SK-N-SH treated with all-trans-retinoic acid at 6 μM for 48 hours (cell line): ENCODE results near the gene SLPI.
A peak's percentile ranks its signal among the peaks of the same experiment; 100 is the strongest.

Experiments used
- ATAC-seq: fragments of 200-7000 bp; cut with Tn5 transposase; 3 replicates; pipeline ENCODE4 v1.9.1; 2020; ENCODE audit warnings: mild to moderate bottlenecking, moderate library complexity
- ARNTL ChIP-seq: fragments of 450-650 bp; formaldehyde crosslinking; IDR thresholded peaks from 2 replicates; pipeline ENCODE4 v1.5.0; 2020; ENCODE audit warnings: low read depth, mild to moderate bottlenecking, moderate library complexity, borderline replicate concordance
- BACH2 ChIP-seq: fragments of 250-450 bp; sonication (Bioruptor Pico); IDR thresholded peaks from 2 replicates; pipeline ENCODE4 v1.9.0; 2021; ENCODE audit warnings: mild to moderate bottlenecking, borderline replicate concordance
- CSDC2 ChIP-seq: fragments of 250-450 bp; sonication (Bioruptor Pico); IDR thresholded peaks from 2 replicates; pipeline ENCODE4 v1.5.0; 2020; ENCODE audit warnings: mild to moderate bottlenecking, moderate library complexity
- ESRRG ChIP-seq: fragments of 250-450 bp; sonication (Bioruptor Pico); IDR thresholded peaks from 2 replicates; pipeline ENCODE4 v1.6.1; 2021; ENCODE audit warnings: mild to moderate bottlenecking
- GLIS3 ChIP-seq: fragments of 250-450 bp; sonication (Bioruptor Pico); IDR thresholded peaks from 2 replicates; pipeline ENCODE4 v1.5.0; 2020; ENCODE audit warnings: mild to moderate bottlenecking, moderate library complexity
- ISL1 ChIP-seq: fragments of 250-450 bp; sonication (Bioruptor Pico); IDR thresholded peaks from 2 replicates; pipeline ENCODE4 v2.1.2; 2022; ENCODE audit warnings: mild to moderate bottlenecking, moderate library complexity
- PPARA ChIP-seq: fragments of 250-450 bp; sonication (Bioruptor Pico); IDR thresholded peaks from 2 replicates; pipeline ENCODE4 v1.5.0; 2020; ENCODE audit warnings: mild to moderate bottlenecking, borderline replicate concordance
- RARB ChIP-seq: fragments of 250-450 bp; sonication (Bioruptor Pico); IDR thresholded peaks from 2 replicates; pipeline ENCODE4 v1.8.0; 2021; ENCODE audit warnings: mild to moderate bottlenecking, moderate library complexity
- SNAI2 ChIP-seq: fragments of 250-450 bp; sonication (Bioruptor Pico); IDR thresholded peaks from 2 replicates; pipeline ENCODE4 v1.5.0; 2020; ENCODE audit warnings: mild to moderate bottlenecking, moderate library complexity
- TCF4 ChIP-seq: fragments of 250-450 bp; sonication (Bioruptor Pico); IDR thresholded peaks from 2 replicates; pipeline ENCODE4 v1.8.0; 2021; ENCODE audit warnings: mild to moderate bottlenecking, moderate library complexity, borderline replicate concordance
- TOX ChIP-seq: fragments of 250-450 bp; sonication (Bioruptor Pico); IDR thresholded peaks from 2 replicates; pipeline ENCODE4 v1.8.0; 2021; ENCODE audit warnings: mild to moderate bottlenecking, moderate library complexity, borderline replicate concordance
- ZC3H10 ChIP-seq: fragments of 250-450 bp; sonication (Bioruptor Pico); IDR thresholded peaks from 2 replicates; pipeline ENCODE4 v1.5.1; 2021; ENCODE audit warnings: mild to moderate bottlenecking, moderate library complexity
- ZFP3 ChIP-seq: fragments of 250-450 bp; sonication (Bioruptor Pico); IDR thresholded peaks from 2 replicates; pipeline ENCODE4 v1.5.0; 2020; ENCODE audit warnings: mild to moderate bottlenecking, moderate library complexity
- ZFP30 ChIP-seq: fragments of 450-650 bp; formaldehyde crosslinking; IDR thresholded peaks from 2 replicates; pipeline ENCODE4 v1.5.0; 2022; ENCODE audit warnings: mild to moderate bottlenecking, moderate library complexity
- ZNF565 ChIP-seq: fragments of 450-650 bp; formaldehyde crosslinking; conservative IDR thresholded peaks from 2 replicates; pipeline ENCODE4 v1.5.0; 2020; ENCODE audit warnings: low read depth, mild to moderate bottlenecking, moderate library complexity
- ZNF70 ChIP-seq: fragments of 450-650 bp; formaldehyde crosslinking; IDR thresholded peaks from 2 replicates; pipeline ENCODE4 v1.5.0; 2020; ENCODE audit warnings: mild to moderate bottlenecking, moderate library complexity
- ZNF8 ChIP-seq: fragments of 450-650 bp; formaldehyde crosslinking; IDR thresholded peaks from 2 replicates; pipeline ENCODE4 v1.5.0; 2020; ENCODE audit warnings: mild to moderate bottlenecking, moderate library complexity
- TF ChIP-seq, protein P1 (sequence below): fragments of 250-450 bp; sonication (Bioruptor Pico); IDR thresholded peaks from 2 replicates; pipeline ENCODE4 v1.5.1; 2020; ENCODE audit warnings: low read depth, mild to moderate bottlenecking, moderate library complexity
- TF ChIP-seq, protein P2 (sequence below): fragments of 250-450 bp; sonication (Bioruptor Pico); IDR thresholded peaks from 2 replicates; pipeline ENCODE4 v1.8.0; 2021; ENCODE audit warnings: low read depth, mild to moderate bottlenecking, moderate library complexity, borderline replicate concordance
- TF ChIP-seq, protein P3 (sequence below): fragments of 250-450 bp; sonication (Bioruptor Pico); IDR thresholded peaks from 2 replicates; pipeline ENCODE4 v1.8.0; 2020; ENCODE audit warnings: mild to moderate bottlenecking, moderate library complexity, borderline replicate concordance
- TF ChIP-seq, protein P4 (sequence below): fragments of 250-450 bp; sonication (Bioruptor Pico); IDR thresholded peaks from 2 replicates; pipeline ENCODE4 v1.5.0; 2020; ENCODE audit warnings: mild to moderate bottlenecking, moderate library complexity

The SLPI gene

DNA sequence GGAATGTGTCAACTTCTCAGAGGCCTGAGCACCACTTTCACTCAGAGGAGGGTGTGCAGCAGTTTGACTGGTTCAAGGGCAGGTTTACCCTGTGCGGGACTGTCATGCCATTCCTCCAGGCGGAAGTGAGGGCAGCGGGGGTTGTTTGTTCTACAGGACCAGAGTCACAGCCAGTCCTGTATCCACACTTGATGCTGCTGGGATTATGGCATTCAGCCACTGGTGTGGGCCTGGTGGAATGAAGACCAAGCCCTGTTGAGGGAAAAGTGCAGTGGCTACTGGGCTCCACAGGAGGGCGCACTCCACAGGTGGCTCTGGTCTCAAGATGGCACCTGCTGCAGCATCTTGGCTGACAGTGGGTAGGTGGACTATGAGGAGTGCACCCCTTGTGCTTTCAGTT, 18.4 kb downstream of the SLPI start:
- TF ChIP-seq ZFP3 (CRISPR knock-in tag) = no peak
- TF ChIP-seq, protein P1, sequence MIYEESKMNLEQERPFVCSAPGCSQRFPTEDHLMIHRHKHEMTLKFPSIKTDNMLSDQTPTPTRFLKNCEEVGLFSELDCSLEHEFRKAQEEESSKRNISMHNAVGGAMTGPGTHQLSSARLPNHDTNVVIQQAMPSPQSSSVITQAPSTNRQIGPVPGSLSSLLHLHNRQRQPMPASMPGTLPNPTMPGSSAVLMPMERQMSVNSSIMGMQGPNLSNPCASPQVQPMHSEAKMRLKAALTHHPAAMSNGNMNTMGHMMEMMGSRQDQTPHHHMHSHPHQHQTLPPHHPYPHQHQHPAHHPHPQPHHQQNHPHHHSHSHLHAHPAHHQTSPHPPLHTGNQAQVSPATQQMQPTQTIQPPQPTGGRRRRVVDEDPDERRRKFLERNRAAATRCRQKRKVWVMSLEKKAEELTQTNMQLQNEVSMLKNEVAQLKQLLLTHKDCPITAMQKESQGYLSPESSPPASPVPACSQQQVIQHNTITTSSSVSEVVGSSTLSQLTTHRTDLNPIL (CRISPR knock-in tag) = no peak
- no peak for ATAC-seq

DNA sequence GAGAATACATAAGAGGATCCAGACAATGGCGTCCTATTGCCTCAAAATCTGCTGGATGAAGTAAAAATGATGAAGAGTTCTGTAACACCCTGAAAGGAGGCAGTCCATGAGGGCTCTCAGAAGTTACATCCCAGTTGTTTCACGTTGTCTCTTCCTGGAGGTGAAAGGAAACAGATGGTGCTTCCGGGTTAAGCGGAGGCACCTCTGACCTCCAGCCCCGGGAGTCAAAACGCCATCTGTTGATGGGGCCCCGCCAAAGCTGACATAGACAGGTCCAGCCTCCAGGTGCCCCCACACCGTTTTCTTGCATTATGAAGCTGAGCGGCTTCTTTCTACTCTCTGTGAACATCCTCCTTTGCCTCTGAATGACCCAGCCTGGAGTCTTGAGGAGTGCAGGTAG, 23.7 kb downstream of the SLPI start:
- ATAC-seq = no peak
- TF ChIP-seq BACH2 (CRISPR knock-in tag) (no peak), PPARA (CRISPR knock-in tag) (no peak), TCF4 (CRISPR knock-in tag) (no peak), RARB (CRISPR knock-in tag) (no peak), ZC3H10 (no peak), SNAI2 (CRISPR knock-in tag) (no peak), TOX (no peak)
- TF ChIP-seq, protein P2, sequence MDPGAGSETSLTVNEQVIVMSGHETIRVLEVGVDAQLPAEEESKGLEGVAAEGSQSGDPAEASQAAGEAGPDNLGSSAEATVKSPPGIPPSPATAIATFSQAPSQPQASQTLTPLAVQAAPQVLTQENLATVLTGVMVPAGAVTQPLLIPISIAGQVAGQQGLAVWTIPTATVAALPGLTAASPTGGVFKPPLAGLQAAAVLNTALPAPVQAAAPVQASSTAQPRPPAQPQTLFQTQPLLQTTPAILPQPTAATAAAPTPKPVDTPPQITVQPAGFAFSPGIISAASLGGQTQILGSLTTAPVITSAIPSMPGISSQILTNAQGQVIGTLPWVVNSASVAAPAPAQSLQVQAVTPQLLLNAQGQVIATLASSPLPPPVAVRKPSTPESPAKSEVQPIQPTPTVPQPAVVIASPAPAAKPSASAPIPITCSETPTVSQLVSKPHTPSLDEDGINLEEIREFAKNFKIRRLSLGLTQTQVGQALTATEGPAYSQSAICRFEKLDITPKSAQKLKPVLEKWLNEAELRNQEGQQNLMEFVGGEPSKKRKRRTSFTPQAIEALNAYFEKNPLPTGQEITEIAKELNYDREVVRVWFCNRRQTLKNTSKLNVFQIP (CRISPR knock-in tag) = no peak
- TF ChIP-seq, protein P1 (CRISPR knock-in tag) = no peak

DNA sequence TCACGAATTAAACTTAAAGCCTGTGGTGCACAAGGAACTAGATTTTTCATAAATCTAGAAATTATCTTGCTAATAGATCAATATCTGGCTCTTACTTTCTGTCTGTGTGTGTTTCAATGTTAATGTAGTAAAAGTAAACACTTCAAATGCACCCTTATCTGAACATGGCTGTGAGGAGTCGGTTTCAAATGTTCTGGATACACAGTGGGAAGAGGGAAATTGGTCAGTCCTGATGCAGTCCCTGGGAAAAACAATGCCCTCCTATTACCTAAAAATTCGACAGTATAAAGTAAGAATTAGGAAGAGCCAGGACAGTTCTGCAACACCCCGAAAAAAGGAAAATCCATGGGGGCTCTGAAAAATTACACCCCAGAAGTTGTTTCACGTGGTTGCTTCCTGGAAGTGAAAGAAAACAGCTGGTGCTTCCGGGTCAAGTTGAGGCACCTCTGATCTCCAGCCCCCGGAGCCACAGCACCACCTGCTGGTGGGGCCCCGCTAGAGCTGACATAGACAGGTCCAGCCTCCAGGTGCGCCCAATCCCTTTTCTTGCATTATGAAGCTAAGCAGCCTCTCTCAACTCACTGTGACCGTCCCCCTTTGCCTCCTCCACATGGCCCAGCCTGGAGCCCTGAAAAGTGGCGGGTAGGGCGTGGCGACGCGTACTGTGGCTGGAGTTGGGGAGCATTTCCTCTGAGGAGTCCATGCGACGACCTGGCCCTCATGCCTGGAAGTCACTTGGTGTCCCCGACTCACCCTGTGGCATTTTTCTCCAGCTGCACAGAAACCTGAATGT, 24.9 kb downstream of the SLPI start:
- TF ChIP-seq CSDC2 = no peak
- TF ChIP-seq ISL1 (CRISPR knock-in tag) = no peak
- TF ChIP-seq TCF4 (CRISPR knock-in tag) = no peak
- no peak for TF ChIP-seq ZNF8 (CRISPR knock-in tag)
- no peak for TF ChIP-seq BACH2 (CRISPR knock-in tag)
- TF ChIP-seq ESRRG (CRISPR knock-in tag) = no peak
- TF ChIP-seq, protein P1 (CRISPR knock-in tag) = no peak
- TF ChIP-seq ZNF70 (CRISPR knock-in tag) = no peak
- no peak for TF ChIP-seq RARB (CRISPR knock-in tag)
- TF ChIP-seq ZFP3 (CRISPR knock-in tag) = no peak
- TF ChIP-seq TOX = no peak
- TF ChIP-seq ARNTL (CRISPR knock-in tag) = no peak
- TF ChIP-seq, protein P2 (CRISPR knock-in tag) = no peak
- TF ChIP-seq, protein P3, sequence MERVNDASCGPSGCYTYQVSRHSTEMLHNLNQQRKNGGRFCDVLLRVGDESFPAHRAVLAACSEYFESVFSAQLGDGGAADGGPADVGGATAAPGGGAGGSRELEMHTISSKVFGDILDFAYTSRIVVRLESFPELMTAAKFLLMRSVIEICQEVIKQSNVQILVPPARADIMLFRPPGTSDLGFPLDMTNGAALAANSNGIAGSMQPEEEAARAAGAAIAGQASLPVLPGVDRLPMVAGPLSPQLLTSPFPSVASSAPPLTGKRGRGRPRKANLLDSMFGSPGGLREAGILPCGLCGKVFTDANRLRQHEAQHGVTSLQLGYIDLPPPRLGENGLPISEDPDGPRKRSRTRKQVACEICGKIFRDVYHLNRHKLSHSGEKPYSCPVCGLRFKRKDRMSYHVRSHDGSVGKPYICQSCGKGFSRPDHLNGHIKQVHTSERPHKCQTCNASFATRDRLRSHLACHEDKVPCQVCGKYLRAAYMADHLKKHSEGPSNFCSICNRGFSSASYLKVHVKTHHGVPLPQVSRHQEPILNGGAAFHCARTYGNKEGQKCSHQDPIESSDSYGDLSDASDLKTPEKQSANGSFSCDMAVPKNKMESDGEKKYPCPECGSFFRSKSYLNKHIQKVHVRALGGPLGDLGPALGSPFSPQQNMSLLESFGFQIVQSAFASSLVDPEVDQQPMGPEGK (CRISPR knock-in tag) = no peak
- TF ChIP-seq GLIS3 (CRISPR knock-in tag) = no peak
- TF ChIP-seq ZNF565 (CRISPR knock-in tag) = no peak
- TF ChIP-seq, protein P4, sequence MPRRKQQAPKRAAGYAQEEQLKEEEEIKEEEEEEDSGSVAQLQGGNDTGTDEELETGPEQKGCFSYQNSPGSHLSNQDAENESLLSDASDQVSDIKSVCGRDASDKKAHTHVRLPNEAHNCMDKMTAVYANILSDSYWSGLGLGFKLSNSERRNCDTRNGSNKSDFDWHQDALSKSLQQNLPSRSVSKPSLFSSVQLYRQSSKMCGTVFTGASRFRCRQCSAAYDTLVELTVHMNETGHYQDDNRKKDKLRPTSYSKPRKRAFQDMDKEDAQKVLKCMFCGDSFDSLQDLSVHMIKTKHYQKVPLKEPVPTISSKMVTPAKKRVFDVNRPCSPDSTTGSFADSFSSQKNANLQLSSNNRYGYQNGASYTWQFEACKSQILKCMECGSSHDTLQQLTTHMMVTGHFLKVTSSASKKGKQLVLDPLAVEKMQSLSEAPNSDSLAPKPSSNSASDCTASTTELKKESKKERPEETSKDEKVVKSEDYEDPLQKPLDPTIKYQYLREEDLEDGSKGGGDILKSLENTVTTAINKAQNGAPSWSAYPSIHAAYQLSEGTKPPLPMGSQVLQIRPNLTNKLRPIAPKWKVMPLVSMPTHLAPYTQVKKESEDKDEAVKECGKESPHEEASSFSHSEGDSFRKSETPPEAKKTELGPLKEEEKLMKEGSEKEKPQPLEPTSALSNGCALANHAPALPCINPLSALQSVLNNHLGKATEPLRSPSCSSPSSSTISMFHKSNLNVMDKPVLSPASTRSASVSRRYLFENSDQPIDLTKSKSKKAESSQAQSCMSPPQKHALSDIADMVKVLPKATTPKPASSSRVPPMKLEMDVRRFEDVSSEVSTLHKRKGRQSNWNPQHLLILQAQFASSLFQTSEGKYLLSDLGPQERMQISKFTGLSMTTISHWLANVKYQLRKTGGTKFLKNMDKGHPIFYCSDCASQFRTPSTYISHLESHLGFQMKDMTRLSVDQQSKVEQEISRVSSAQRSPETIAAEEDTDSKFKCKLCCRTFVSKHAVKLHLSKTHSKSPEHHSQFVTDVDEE (CRISPR knock-in tag) = no peak
- no peak for TF ChIP-seq ZFP30 (CRISPR knock-in tag)
- TF ChIP-seq SNAI2 (CRISPR knock-in tag) = no peak
- TF ChIP-seq PPARA (CRISPR knock-in tag) = no peak

More for the DNA sequence above, 24.9 kb downstream of the SLPI start:
- ATAC-seq = peak; percentile 38; the same call in 2 of the 3 replicates
